NB4 (cell line): ENCODE measurements around the gene GPR137B.

Experiments used
- CTCF ChIP-seq: IDR thresholded peaks from one replicate; pipeline ENCODE4 v1.5.1; 2012; ENCODE audit warnings: low read depth, low read length
- MAX ChIP-seq: IDR thresholded peaks from 2 replicates; pipeline ENCODE4 v1.6.1; 2011; ENCODE audit warnings: low read depth, low read length
- MYC ChIP-seq: IDR thresholded peaks from 2 replicates; pipeline ENCODE4 v1.6.1; 2011; ENCODE audit warnings: low read depth, low read length
- POLR2A ChIP-seq: IDR thresholded peaks from 2 replicates; pipeline ENCODE4 v1.6.1; 2011; ENCODE audit warnings: mild to moderate bottlenecking; ENCODE audit not compliant: insufficient read length; ENCODE audit errors: extremely low read depth

- TF ChIP-seq CTCF (no peak), POLR2A (no peak), MAX (no peak), MYC (no peak)
Measured at GRCh38 chr1:236141447-236142252, 689 bp upstream of the GPR137B start.
